ENCODE data around the gene XRN2. TPM values are rescaled to one million over a fixed set of nuclear protein-coding genes. Genes with fewer than 3 reads are reported as not detected.

The XRN2 gene
- total and polyA plus RNA-seq, 2 of the 13 experiments (the other 11 are each of a cell fraction or from before 2014, with no cell fraction given), result 90.3 to 171 TPM

GRCh38 chr20:21355981-21356380, 52.9 kb downstream of the XRN2 start (continued):
- TF ChIP-seq SNAPC4 (CRISPR knock-in tag; IDR thresholded peaks at IDR 0.05) (no peak), ZNF562 (CRISPR knock-in tag; IDR thresholded peaks at IDR 0.05; ENCODE audit: borderline replicate concordance) (no peak), LCORL (IDR thresholded peaks at IDR 0.05) (0 out of 2 replicates have a peak, but pooled peaks have one; percentile 3), LCORL (CRISPR knock-in tag; IDR thresholded peaks at IDR 0.05) (no peak)

GRCh38 chr20:21356386-21356785, 53.3 kb downstream of the XRN2 start:
- peak overlapping the region; percentile 88 for H3K27ac ChIP-seq (ENCODE audit: extremely low read length, insufficient read depth, low read length)
- no peak overlapping the region for H3K9ac ChIP-seq (ENCODE audit: insufficient read depth, low read depth, low read length)
- H3K4me1 ChIP-seq (ENCODE audit: insufficient read depth, low read length), result peaks cover 47% of the 10 kb centered on the region
- FAIRE-seq (no peak), DNase-seq (ENCODE audit: low spot score) (no peak), ATAC-seq (no peak)
- intact Hi-C loops (cut with micrococcal nuclease; ENCODE audit: unreplicated experiment) (loop anchor here (5.0 kb wide), 1 partner anchor 119 kb away; no protein-coding TSS in a partner anchor), in situ Hi-C loops (cut with HindIII; ENCODE audit: extremely low pct_ligation_motif_present, low pct_unique_long_range_greater_than_20kb) (no loop called here)
- no peaks in the 10 kb centered on the region for H3K79me2 ChIP-seq (ENCODE audit: insufficient read depth, low read length)
- no peaks in the 10 kb centered on the region for H3K9me3 ChIP-seq (ENCODE audit: low read length)
- BruUV-seq (replicated peaks), result no TSS peak
- H4K20me1 ChIP-seq (ENCODE audit: insufficient read depth, low read length), result no peaks in the 10 kb centered on the region
- H2AFZ ChIP-seq (ENCODE audit: low read length), result no peak overlapping the region
- H3K27me3 ChIP-seq (ENCODE audit: control insufficient read depth in 1 of 2, insufficient read depth in 2 of 2, low read length in 2 of 2), result no peaks in the 10 kb centered on the region
- no peak overlapping the region for H3K4me3 ChIP-seq (replicated peaks in 1 of 3; ENCODE audit: insufficient read depth in 1 of 3, low read depth in 2 of 3, low read length in 3 of 3)
- ChIA-PET CTCF (ENCODE audit: low intra/inter-chr PET ratio, low total read pairs) (no interaction called here), POLR2A (no interaction called here)
- H3K4me2 ChIP-seq (ENCODE audit: low read depth, low read length), result no peak overlapping the region
- peaks cover 14 to 44% of the 10 kb centered on the region in 2 experiments for H3K36me3 ChIP-seq (replicated peaks in 1 of 2; ENCODE audit: control insufficient read depth in 1 of 2, insufficient read depth in 2 of 2, low read length in 2 of 2)
- TF ChIP-seq ETV5 (CRISPR knock-in tag; IDR thresholded peaks at IDR 0.05; ENCODE audit: borderline replicate concordance) (no peak), ZNF280B (CRISPR knock-in tag; IDR thresholded peaks at IDR 0.05; ENCODE audit: borderline replicate concordance) (no peak), POLR2AphosphoS5 (IDR thresholded peaks at IDR 0.05; ENCODE audit: low read depth, low read length) (no peak), ZFAT (CRISPR knock-in tag; conservative IDR thresholded peaks at IDR 0.05) (no peak), KLF11 (CRISPR knock-in tag; IDR thresholded peaks at IDR 0.05) (no peak), ZBTB20 (CRISPR knock-in tag; IDR thresholded peaks at IDR 0.05; ENCODE audit: borderline replicate concordance, low read depth) (no peak), PITX1 (CRISPR knock-in tag; IDR thresholded peaks at IDR 0.05) (no peak), SNRNP70 (IDR thresholded peaks at IDR 0.05; ENCODE audit: low read depth, low read length) (no peak)
- TF ChIP-seq, protein P1, sequence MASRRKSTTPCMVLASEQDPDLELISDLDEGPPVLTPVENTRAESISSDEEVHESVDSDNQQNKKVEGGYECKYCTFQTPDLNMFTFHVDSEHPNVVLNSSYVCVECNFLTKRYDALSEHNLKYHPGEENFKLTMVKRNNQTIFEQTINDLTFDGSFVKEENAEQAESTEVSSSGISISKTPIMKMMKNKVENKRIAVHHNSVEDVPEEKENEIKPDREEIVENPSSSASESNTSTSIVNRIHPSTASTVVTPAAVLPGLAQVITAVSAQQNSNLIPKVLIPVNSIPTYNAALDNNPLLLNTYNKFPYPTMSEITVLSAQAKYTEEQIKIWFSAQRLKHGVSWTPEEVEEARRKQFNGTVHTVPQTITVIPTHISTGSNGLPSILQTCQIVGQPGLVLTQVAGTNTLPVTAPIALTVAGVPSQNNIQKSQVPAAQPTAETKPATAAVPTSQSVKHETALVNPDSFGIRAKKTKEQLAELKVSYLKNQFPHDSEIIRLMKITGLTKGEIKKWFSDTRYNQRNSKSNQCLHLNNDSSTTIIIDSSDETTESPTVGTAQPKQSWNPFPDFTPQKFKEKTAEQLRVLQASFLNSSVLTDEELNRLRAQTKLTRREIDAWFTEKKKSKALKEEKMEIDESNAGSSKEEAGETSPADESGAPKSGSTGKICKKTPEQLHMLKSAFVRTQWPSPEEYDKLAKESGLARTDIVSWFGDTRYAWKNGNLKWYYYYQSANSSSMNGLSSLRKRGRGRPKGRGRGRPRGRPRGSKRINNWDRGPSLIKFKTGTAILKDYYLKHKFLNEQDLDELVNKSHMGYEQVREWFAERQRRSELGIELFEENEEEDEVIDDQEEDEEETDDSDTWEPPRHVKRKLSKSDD (CRISPR knock-in tag; IDR thresholded peaks at IDR 0.05; ENCODE audit: low read depth), result no peak
- TF ChIP-seq, protein P2, sequence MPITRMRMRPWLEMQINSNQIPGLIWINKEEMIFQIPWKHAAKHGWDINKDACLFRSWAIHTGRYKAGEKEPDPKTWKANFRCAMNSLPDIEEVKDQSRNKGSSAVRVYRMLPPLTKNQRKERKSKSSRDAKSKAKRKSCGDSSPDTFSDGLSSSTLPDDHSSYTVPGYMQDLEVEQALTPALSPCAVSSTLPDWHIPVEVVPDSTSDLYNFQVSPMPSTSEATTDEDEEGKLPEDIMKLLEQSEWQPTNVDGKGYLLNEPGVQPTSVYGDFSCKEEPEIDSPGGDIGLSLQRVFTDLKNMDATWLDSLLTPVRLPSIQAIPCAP (CRISPR knock-in tag; IDR thresholded peaks at IDR 0.05; ENCODE audit: low read depth), result no peak

Data from HepG2 (cell line).